IPS-20b (cell line): ENCODE results near the gene MRPS5.

Experiments used
- H3K27ac ChIP-seq: one replicate; pipeline ENCODE4 v1.5.1; 2013; ENCODE audit warnings: low read length
- H3K27me3 ChIP-seq: 2 replicates; pipeline ENCODE4 v1.6.1; 2013; ENCODE audit warnings: mild to moderate bottlenecking, low read length, inconsistent platforms; ENCODE audit not compliant: insufficient read depth
- H3K36me3 ChIP-seq: 2 replicates; pipeline ENCODE4 v1.6.1; 2013; ENCODE audit warnings: low read depth, mild to moderate bottlenecking, inconsistent platforms, low read length, moderate library complexity; ENCODE audit not compliant: insufficient read depth
- H3K4me1 ChIP-seq: 2 replicates; pipeline ENCODE4 v1.6.1; 2013; ENCODE audit warnings: mild to moderate bottlenecking, control low read depth, inconsistent platforms, low read length, moderate library complexity; ENCODE audit not compliant: insufficient read depth
- H3K4me3 ChIP-seq: 2 replicates; pipeline ENCODE4 v1.5.1; 2013; ENCODE audit warnings: mild to moderate bottlenecking, low read length, inconsistent platforms
- H3K9ac ChIP-seq: 2 replicates; pipeline ENCODE4 v1.6.1; 2013; ENCODE audit warnings: low read depth, mild to moderate bottlenecking, inconsistent platforms, low read length, moderate library complexity
- H3K9me3 ChIP-seq: 2 replicates; pipeline ENCODE4 v1.6.1; 2013; ENCODE audit warnings: mild to moderate bottlenecking, low read depth, low read length, inconsistent platforms; ENCODE audit not compliant: insufficient read depth

Gene MRPS5

DNA sequence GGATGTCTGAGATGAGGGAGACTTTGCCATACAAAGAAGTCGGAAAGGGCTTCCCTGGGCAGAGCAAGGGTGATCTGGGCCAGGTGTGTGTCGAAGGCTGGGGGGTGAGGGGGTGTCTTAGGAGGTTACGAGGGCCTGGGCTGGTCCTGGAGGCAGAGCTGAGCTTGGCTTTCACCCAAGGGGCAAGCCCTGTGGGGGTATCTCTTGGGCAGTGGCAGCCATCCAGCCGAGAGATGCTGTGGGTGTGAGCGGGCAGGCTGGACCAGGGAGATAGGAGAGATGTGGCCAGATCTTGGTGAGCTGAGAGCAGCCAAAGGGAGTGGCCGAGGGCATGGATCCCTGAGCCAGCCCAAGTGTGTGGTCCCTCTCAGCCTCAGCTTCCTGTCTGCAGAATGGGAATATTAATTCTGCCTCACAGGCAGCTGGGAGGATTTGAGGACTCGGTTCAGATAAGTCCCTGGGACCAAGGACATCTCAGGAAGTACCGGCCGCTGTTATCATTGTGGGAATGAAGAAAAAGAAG lies 63.1 kb downstream of the MRPS5 start:
- Histone ChIP-seq H3K27me3 (0 out of 2 replicates have a peak, but pooled peaks cover 17% of the 10 kb centered on the region), H3K9ac (no peak overlapping the region), H3K9me3 (no peaks in the 10 kb centered on the region), H3K27ac (no peak overlapping the region), H3K36me3 (no peaks in the 10 kb centered on the region), H3K4me3 (no peak overlapping the region), H3K4me1 (peaks cover 7% of the 10 kb centered on the region; the same call in 1 of the 2 replicates)

DNA sequence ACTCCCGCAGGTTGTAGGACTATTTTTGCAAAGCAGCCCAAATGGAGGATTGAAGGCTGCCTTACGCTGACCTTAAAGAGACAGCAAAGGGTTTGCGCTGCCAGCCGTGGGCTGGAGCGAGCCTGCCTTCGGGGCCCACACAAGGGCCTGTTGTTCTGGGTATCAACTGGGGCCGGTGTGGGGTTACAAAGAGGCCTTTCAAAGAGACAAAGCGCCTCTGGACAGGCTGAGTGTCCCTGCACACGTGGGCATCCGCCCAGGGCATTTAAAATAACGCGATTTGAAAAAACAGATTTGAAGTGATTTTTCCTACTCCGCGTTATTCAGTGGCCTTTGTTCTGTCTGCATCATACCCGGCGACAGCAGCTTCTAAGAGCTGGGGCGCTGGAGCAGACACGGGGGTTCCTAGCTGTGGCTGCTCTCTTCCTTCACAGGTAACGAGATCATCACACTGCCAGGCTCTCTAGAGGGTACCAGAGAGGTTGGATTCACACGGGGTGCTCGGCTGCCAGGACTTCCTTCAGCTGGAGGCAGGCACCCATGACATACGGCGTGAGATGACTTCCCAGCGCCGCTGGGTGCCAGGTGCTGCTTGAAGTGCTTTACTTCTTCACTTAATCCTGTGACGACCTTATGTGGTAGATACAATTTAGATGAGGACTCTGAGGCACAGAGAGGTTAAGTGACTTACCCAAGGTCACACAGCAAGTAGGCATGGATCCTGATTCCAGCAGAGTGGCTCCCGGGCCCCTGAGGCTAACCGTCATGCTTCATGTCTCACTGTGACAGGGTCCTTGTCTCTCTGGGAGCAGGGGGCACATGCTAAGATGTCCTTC lies 63.9 kb downstream of the MRPS5 start:
- Histone ChIP-seq H3K4me3 (no peak overlapping the region), H3K9ac (no peak overlapping the region), H3K4me1 (peaks cover 6% of the 10 kb centered on the region; the same call in 1 of the 2 replicates), H3K36me3 (no peaks in the 10 kb centered on the region), H3K27me3 (0 out of 2 replicates have a peak, but pooled peaks cover 17% of the 10 kb centered on the region), H3K9me3 (no peaks in the 10 kb centered on the region), H3K27ac (no peak overlapping the region)

DNA sequence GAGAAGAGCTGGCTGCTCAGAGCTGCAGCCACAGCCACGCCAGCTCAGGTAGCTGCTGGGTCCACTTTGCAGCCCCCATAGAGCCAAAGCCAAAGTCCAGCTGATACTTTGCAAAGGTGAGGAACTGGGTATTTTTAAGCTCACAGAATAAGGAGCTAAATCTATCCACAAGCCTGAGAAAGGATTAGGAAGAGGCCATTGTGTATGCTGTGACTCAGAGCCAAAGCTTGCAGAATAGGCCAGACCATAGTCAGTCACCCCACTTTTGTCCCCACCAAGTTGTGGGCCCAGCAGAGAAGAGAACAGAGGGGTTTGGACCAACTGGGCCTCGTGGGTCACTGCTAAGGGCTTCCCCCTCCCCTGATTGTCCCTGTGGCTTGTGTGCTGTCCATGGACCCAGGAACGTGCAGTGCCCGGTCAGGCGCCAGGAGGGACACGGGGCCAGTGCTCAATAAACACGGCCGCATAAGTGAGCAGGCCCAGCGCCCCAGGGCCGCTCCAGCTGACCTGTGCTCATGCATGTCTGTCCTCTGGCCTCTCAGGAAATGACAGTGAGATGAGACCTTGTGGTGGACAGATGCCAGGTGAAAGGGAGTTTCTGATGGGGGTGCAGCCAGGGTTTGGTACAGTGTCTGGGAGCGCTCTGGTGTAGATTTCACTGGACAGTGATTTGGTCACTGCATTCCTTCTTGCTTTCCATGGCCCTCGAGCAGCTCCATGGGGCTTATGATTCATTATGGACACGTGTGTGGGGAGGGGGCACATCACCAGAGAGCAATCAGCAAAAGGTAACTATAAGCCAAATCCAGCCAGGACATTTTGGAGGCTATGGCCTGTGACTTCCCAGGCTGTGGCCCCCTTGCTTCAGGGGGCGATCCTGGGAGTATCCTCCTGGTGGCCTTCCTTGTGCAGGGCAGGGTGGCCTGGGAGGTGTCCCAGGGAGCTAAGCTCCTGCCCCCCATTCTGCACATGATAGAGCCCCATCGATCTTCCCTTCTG lies 64.8 kb downstream of the MRPS5 start:
- Histone ChIP-seq H3K27me3 (peaks cover 24% of the 10 kb centered on the region; the same call in 1 of the 2 replicates), H3K9me3 (no peaks in the 10 kb centered on the region), H3K9ac (no peak overlapping the region), H3K36me3 (no peaks in the 10 kb centered on the region), H3K4me3 (no peak overlapping the region), H3K27ac (no peak overlapping the region), H3K4me1 (no peaks in the 10 kb centered on the region)

DNA sequence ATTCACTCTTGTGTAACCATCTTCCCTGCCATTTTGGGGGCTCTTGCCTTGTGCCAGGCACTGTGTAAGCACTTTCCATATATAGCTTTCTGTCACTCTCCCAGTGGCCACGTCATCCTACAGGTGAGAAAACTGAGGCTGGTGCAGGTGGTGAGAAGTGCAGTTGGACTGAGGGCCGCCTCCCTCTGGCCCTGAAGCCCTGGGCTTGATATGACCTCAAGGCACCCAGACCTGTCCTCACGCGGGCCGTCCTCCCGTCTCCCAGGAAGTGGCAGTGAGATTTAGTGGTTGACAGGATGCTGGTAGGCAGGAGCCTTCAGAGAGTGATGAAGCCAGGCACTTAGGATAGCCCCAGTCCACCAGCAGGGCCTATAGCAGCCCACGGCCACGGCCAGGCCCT lies 65.6 kb downstream of the MRPS5 start:
- H3K9ac ChIP-seq: no peak overlapping the region
- no peaks in the 10 kb centered on the region for H3K36me3 ChIP-seq
- H3K9me3 ChIP-seq: no peaks in the 10 kb centered on the region
- H3K27me3 ChIP-seq: peaks cover 19% of the 10 kb centered on the region; the same call in 1 of the 2 replicates
- H3K4me1 ChIP-seq: no peaks in the 10 kb centered on the region
- H3K4me3 ChIP-seq: no peak overlapping the region
- no peak overlapping the region for H3K27ac ChIP-seq

DNA sequence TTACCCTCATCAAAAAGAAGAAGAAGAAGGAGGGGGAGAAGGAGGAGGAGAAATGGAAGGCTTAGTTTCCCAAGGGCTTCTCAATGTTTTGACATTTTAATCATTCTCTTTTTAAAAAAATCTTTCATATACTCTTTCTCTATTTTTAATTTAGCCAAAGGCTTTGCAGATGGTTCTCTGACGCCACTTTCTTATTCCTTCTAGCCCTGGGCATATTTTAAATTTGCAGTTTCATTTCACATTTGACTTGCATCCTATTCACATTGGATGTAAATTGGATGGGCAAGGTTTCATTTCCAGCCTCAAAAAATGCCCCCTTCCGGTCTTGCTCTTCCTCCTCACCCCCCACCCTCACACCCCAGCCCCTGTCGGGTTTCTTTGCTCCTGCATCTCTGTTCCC lies 66.3 kb downstream of the MRPS5 start:
- Histone ChIP-seq H3K27ac (no peak overlapping the region), H3K9ac (no peak overlapping the region), H3K4me3 (no peak overlapping the region), H3K36me3 (no peaks in the 10 kb centered on the region), H3K9me3 (no peaks in the 10 kb centered on the region), H3K27me3 (peaks cover 19% of the 10 kb centered on the region; the same call in 1 of the 2 replicates), H3K4me1 (no peaks in the 10 kb centered on the region)

DNA sequence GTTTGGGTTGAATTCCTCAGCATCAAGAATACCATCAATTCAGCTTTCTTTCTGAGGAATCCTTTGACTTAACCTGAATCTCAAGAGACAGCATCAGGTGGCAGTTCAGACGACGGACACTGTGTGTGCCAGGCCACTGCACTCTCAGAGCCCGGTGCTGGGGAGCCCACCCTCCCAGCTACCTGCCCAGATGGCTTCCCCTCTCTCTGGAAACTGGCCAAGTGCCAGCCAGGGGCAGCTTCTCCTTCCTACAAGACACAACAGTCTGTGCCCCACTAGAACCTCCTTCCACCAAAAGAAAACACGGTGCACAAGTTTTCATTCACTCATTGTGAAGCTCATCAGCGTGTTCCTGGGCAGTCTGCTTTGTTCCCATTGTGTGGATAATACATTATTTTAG lies 67.6 kb downstream of the MRPS5 start:
- H3K9me3 ChIP-seq: no peaks in the 10 kb centered on the region
- no peak overlapping the region for H3K9ac ChIP-seq
- peaks cover 19% of the 10 kb centered on the region; the same call in 1 of the 2 replicates for H3K27me3 ChIP-seq
- H3K36me3 ChIP-seq: no peaks in the 10 kb centered on the region
- H3K27ac ChIP-seq: no peak overlapping the region
- H3K4me1 ChIP-seq: no peaks in the 10 kb centered on the region
- no peak overlapping the region for H3K4me3 ChIP-seq

DNA sequence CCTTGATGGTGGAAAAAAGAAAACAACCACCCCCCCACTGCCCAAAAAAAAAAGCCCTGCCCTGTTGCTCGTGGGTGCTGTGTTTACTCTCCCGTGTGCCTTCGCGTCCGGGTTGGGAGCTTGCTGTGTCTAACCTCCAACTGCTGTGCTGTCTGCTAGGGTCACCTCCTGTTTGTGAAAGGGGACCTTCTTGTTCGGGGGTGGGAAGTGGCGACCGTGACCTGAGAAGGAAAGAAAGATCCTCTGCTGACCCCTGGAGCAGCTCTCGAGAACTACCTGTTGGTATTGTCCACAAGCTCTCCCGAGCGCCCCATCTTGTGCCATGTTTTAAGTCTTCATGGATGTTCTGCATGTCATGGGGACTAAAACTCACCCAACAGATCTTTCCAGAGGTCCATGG lies 68.1 kb downstream of the MRPS5 start:
- H3K4me3 ChIP-seq: no peak overlapping the region
- H3K9me3 ChIP-seq: no peaks in the 10 kb centered on the region
- H3K9ac ChIP-seq: no peak overlapping the region
- H3K27me3 ChIP-seq: peaks cover 19% of the 10 kb centered on the region; the same call in 1 of the 2 replicates
- no peaks in the 10 kb centered on the region for H3K4me1 ChIP-seq
- H3K27ac ChIP-seq: no peak overlapping the region
- no peaks in the 10 kb centered on the region for H3K36me3 ChIP-seq

DNA sequence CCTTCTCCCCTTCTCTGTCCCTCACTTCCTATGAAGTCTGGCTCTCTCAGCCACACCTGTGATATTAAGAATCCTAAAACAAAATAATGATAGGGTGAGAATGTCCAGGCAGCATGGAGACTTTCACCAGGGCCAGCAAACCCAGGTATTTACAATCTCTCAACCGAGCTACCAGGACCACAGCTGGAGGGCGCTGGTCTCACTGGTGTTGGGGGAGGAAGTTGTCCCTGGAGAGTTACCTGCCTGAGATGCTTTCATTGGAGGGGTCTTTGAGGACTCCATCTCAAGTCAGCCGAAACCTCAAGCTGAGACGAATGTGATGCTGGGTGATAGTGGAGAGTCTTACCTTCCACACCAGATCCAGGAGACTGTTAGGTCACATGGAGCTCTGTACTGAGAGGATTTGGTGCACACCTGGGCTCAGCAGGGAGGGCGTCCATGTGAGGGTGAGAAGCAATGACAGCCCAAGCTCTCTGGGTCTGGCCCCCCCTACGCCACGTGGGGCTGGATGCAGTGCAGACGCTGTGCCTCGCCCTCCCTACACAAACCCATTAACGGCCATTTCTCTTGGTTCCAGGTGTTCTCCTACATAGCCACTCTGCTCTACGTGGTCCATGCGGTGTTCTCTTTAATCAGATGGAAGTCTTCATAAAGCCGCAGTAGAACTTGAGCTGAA lies 68.7 kb downstream of the MRPS5 start:
- Histone ChIP-seq H3K9ac (no peak overlapping the region), H3K4me1 (no peaks in the 10 kb centered on the region), H3K4me3 (no peak overlapping the region), H3K27me3 (peaks cover 19% of the 10 kb centered on the region; the same call in 1 of the 2 replicates), H3K9me3 (no peaks in the 10 kb centered on the region), H3K36me3 (no peaks in the 10 kb centered on the region), H3K27ac (no peak overlapping the region)

DNA sequence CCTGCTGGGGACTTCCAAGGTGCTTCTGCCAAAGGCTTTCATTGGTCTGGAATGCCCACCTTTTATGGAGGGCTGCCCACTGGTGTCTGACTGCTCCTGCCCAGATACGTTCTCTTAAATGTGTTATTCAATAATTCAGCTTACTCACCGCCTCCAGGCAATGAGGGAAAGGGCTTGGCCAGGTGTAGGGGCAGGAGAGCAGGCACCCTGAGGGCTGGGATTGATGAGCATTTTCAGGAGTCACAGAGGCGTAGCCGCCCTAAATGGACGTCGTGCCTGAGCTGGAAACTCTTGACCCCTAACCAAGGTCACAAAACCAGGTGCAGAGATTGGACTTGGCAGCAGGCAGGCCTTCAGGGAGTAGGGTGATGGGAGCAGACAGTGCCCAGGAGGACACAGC lies 69.3 kb downstream of the MRPS5 start:
- Histone ChIP-seq H3K36me3 (no peaks in the 10 kb centered on the region), H3K4me1 (no peaks in the 10 kb centered on the region), H3K9me3 (no peaks in the 10 kb centered on the region), H3K27me3 (peaks cover 19% of the 10 kb centered on the region; the same call in 1 of the 2 replicates), H3K9ac (no peak overlapping the region), H3K27ac (no peak overlapping the region), H3K4me3 (no peak overlapping the region)

DNA sequence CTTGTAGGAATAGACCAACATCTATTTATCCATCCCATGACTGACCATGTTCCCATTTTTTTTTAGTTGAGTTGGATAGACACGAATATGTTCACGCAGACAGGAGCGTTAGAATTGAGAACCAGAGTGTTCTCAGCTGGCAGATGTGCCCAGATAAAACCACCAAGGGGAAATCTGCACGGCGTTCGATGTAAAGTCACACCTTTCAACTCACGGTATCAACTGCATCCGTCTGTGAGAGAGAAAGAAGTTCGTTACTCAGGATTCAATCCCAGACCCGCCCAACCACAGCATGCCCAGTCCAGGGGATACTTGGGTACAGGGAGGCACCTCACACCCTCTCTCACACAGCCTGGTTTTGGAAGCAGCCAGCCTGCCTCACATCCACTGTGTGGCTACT lies 70.0 kb downstream of the MRPS5 start:
- H3K27ac ChIP-seq: no peak overlapping the region
- H3K4me3 ChIP-seq: no peak overlapping the region
- no peak overlapping the region for H3K9ac ChIP-seq
- peaks cover 19% of the 10 kb centered on the region; the same call in 1 of the 2 replicates for H3K27me3 ChIP-seq
- no peaks in the 10 kb centered on the region for H3K9me3 ChIP-seq
- H3K36me3 ChIP-seq: no peaks in the 10 kb centered on the region
- no peaks in the 10 kb centered on the region for H3K4me1 ChIP-seq
